GM13977 (cell line): ENCODE measurements around the gene QKI.

Source experiments
- DNase-seq: peaks from one replicate; pipeline ENCODE4 v3.0.0; 2012; ENCODE audit warnings: low spot score
- CTCF ChIP-seq: IDR thresholded peaks from 2 replicates; pipeline ENCODE4 v1.5.1; 2012; ENCODE audit warnings: mild to moderate bottlenecking, control low read depth; ENCODE audit not compliant: insufficient read depth; ENCODE audit errors: extremely low read depth, missing control alignments
- in situ Hi-C: fragments of 300-500 bp; cut with MboI; formaldehyde crosslinking; loops from one replicate; pipeline ENCODE4 v1.12.0; 2022; ENCODE audit warnings: low sequenced_read_pairs, low pct_unique_long_range_greater_than_20kb, mixed read lengths, inconsistent platforms; ENCODE audit not compliant: unreplicated experiment

The QKI gene

GRCh38 chr6:163525926-163526325 lies 111.4 kb downstream of the QKI start:
- no peak for DNase-seq
- in situ Hi-C loops = no loop called here
- no peak for TF ChIP-seq CTCF

- no peak for DNase-seq
- no peak for TF ChIP-seq CTCF
- in situ Hi-C loops = no loop called here
These were observed 111.8 kb downstream of the QKI start for GRCh38 chr6:163526346-163526745.

- no peak for DNase-seq
- in situ Hi-C loops = no loop called here
- no peak for TF ChIP-seq CTCF
These were observed 112.8 kb downstream of the QKI start for GRCh38 chr6:163527291-163527690.

GRCh38 chr6:163529605-163530004 lies 115.1 kb downstream of the QKI start:
- in situ Hi-C loops = no loop called here
- no peak for TF ChIP-seq CTCF
- DNase-seq = no peak

GRCh38 chr6:163530406-163530805 lies 115.9 kb downstream of the QKI start:
- no peak for TF ChIP-seq CTCF
- no peak for DNase-seq
- in situ Hi-C loops = no loop called here

GRCh38 chr6:163531122-163531521 lies 116.6 kb downstream of the QKI start:
- in situ Hi-C loops = no loop called here
- DNase-seq = no peak

More at GRCh38 chr6:163531122-163531521, 116.6 kb downstream of the QKI start:
- TF ChIP-seq CTCF = no peak
